Endothelial cell of umbilical vein (primary cell): Measurements from ENCODE around the gene TBC1D8B. TPM values are rescaled to one million over a fixed set of nuclear protein-coding genes. Genes with fewer than 3 reads are reported as not detected.

Experiments used
- BruUV-seq: library from RNA; stranded (reverse); fragments of 400-500 nt; replicated peaks from 2 replicates; lab custom pipeline; 2021; lab: Mats Ljungman, UMichigan
- CTCF ChIA-PET: fragments of 300-600, 350-600 bp; sonication (Branson Sonifier 250); formaldehyde crosslinking; loops from one replicate; lab custom pipeline; 2021; ENCODE audit warnings: antibody characterized with exemption, inconsistent platforms; lab: Charles Lee
- POLR2A ChIA-PET: fragments of 300-600, 350-600 bp; sonication (Branson Sonifier 250); formaldehyde crosslinking; loops from one replicate; lab custom pipeline; 2021; ENCODE audit warnings: antibody characterized with exemption, inconsistent platforms; lab: Charles Lee
- DNase-seq: peaks from one replicate; pipeline ENCODE4 v3.0.0-alpha.2; 2011; ENCODE audit warnings: low read depth, low spot score
- FAIRE-seq: peaks from 2 replicates; lab custom pipeline; 2011; peaks lifted over from hg19 to GRCh38; lab: Jason Lieb, UNC
- H2AFZ ChIP-seq: 2 replicates; pipeline ENCODE4 v1.6.0; 2012; ENCODE audit warnings: low read depth, low read length, control low read depth, inconsistent platforms
- H3K27ac ChIP-seq: 2 replicates; pipeline ENCODE4 v1.5.1; 2011; ENCODE audit warnings: low read depth, mild to moderate bottlenecking, control low read depth, low read length, moderate library complexity; ENCODE audit not compliant: insufficient read depth
- H3K27me3 ChIP-seq, 2 experiments: 2 replicates each; pipeline versions ENCODE4 v1.6.0 to v1.6.1; 2011; ENCODE audit warnings: low read length in 2 of 2, mixed read lengths in 1 of 2; ENCODE audit not compliant: control insufficient read depth in 2 of 2, insufficient read depth in 2 of 2
- H3K36me3 ChIP-seq, 2 experiments: 2 replicates in 1 of 2; 3 replicates in 1 of 2; pipeline ENCODE4 v1.5.1; 2011; ENCODE audit warnings: low read length in 2 of 2, mild to moderate bottlenecking in 1 of 2, moderate library complexity in 1 of 2; ENCODE audit not compliant: control insufficient read depth in 2 of 2, insufficient read depth in 2 of 2; ENCODE audit errors: extremely low read depth in 1 of 2
- H3K4me1 ChIP-seq: 3 replicates; pipeline ENCODE4 v1.5.1; 2011; ENCODE audit warnings: mild to moderate bottlenecking, low read length; ENCODE audit not compliant: control insufficient read depth, insufficient read depth; ENCODE audit errors: extremely low read depth
- H3K4me2 ChIP-seq: 2 replicates; pipeline ENCODE4 v1.6.1; 2011; ENCODE audit warnings: low read length, control low read depth, mixed read lengths; ENCODE audit not compliant: insufficient read depth
- H3K4me3 ChIP-seq, 3 experiments: fragments of 200-600 bp in 1 of 3; sonication (generic), shearing (Covaris generic) in 1 of 3; replicated peaks in 1 of 3; 2 replicates each; pipeline ENCODE4 v1.5.1; 2011 to 2016; ENCODE audit warnings: control low read depth in 3 of 3, low read length in 3 of 3, mild to moderate bottlenecking in 2 of 3, inconsistent platforms in 1 of 3, low read depth in 1 of 3, moderate library complexity in 1 of 3; ENCODE audit not compliant: insufficient read depth in 1 of 3
- H3K79me2 ChIP-seq: 2 replicates; pipeline ENCODE4 v1.6.0; 2012; ENCODE audit warnings: low read length, inconsistent platforms; ENCODE audit not compliant: control insufficient read depth, insufficient read depth
- H3K9ac ChIP-seq: replicated peaks from 2 replicates; pipeline ENCODE3; 2011; ENCODE audit warnings: low read length, control low read depth; ENCODE audit not compliant: insufficient read depth; ENCODE audit errors: extremely low read depth
- H3K9me1 ChIP-seq: replicated peaks from 3 replicates; pipeline ENCODE4 v1.6.0; 2011; ENCODE audit warnings: mild to moderate bottlenecking, low read length; ENCODE audit not compliant: control insufficient read depth, insufficient read depth; ENCODE audit errors: extremely low read depth
- H3K9me3 ChIP-seq: replicated peaks from 2 replicates; pipeline ENCODE4 v1.5.1; 2012; ENCODE audit warnings: low read length, inconsistent platforms; ENCODE audit not compliant: control insufficient read depth, insufficient read depth
- H4K20me1 ChIP-seq: replicated peaks from 2 replicates; pipeline ENCODE3; 2011; ENCODE audit warnings: mild to moderate bottlenecking, low read length; ENCODE audit not compliant: control insufficient read depth, insufficient read depth; ENCODE audit errors: extremely low read depth
- EZH2 ChIP-seq: IDR thresholded peaks from 2 replicates; pipeline ENCODE4 v1.6.1; 2012; ENCODE audit warnings: borderline replicate concordance, low read depth, mild to moderate bottlenecking, moderate library complexity, low read length, inconsistent platforms; ENCODE audit not compliant: severe bottlenecking
- FOS ChIP-seq: IDR thresholded peaks from 2 replicates; pipeline ENCODE4 v1.6.1; 2011; ENCODE audit warnings: mild to moderate bottlenecking, low read length, moderate library complexity, borderline replicate concordance; ENCODE audit not compliant: insufficient read depth
- GATA2 ChIP-seq: IDR thresholded peaks from 2 replicates; pipeline ENCODE4 v1.7.0; 2011; ENCODE audit warnings: low read depth, mild to moderate bottlenecking, moderate library complexity, mixed read lengths, low read length; ENCODE audit not compliant: insufficient read length, insufficient read depth
- JUN ChIP-seq: IDR thresholded peaks from 2 replicates; pipeline ENCODE4 v1.6.1; 2011; ENCODE audit warnings: borderline replicate concordance, low read depth; ENCODE audit not compliant: insufficient read length, insufficient read depth
- MYC ChIP-seq: IDR thresholded peaks from one replicate; pipeline ENCODE4 v1.6.1; 2011; ENCODE audit warnings: mild to moderate bottlenecking, low read depth, low read length
- POLR2AphosphoS5 ChIP-seq: IDR thresholded peaks from 2 replicates; pipeline ENCODE4 v1.6.1; 2012; ENCODE audit warnings: low read depth, mild to moderate bottlenecking, control low read depth, low read length, moderate library complexity; ENCODE audit not compliant: insufficient read depth
- dilution Hi-C: fragments of 300-500 bp; cut with MboI; formaldehyde crosslinking; loops from one replicate; pipeline ENCODE4 v1.15.0; 2019; ENCODE audit warnings: low sequenced_read_pairs; ENCODE audit not compliant: extremely low pct_ligation_motif_present
- intact Hi-C: fragments of 100-400 bp; cut with micrococcal nuclease; formaldehyde crosslinking; loops from one replicate; pipeline ENCODE4 v1.10.0; 2022
- polyA plus RNA-seq, 4 experiments: library from polyadenylated mRNA; depleted of rRNA in 3 of 4; stranded (reverse) in 3 of 4; unstranded in 1 of 4; fragments of >200 nt; gene quantifications; 2 replicates each; pipeline versions ENCODE4 v1.2.1 to v1.2.3, GENCODE V29; 2011 to 2012; ENCODE audit warnings: missing spikeins in 1 of 4
- total RNA-seq: library from RNA; stranded (reverse); gene quantifications from 2 replicates; pipeline ENCODE4 v1.2.3, GENCODE V29; 2021
- TF ChIP-seq, protein P1 (sequence below), 2 donors: IDR thresholded peaks; 1 replicate in 1 of 2; 2 replicates in 1 of 2; pipeline ENCODE4 v1.5.1; 2011; ENCODE audit warnings: low read length in 2 of 2, mild to moderate bottlenecking in 2 of 2, moderate library complexity in 2 of 2, control low read depth in 1 of 2, inconsistent platforms in 1 of 2, low read depth in 1 of 2; ENCODE audit not compliant: insufficient read depth in 1 of 2; ENCODE audit errors: extremely low read depth in 1 of 2
- TF ChIP-seq, protein P2 (sequence below): IDR thresholded peaks from 2 replicates; pipeline ENCODE4 v1.6.1; 2011; ENCODE audit not compliant: insufficient read depth, insufficient read length

Gene TBC1D8B
- total and polyA plus RNA-seq, 2 donors (not counting 3 experiments of a cell fraction or from before 2014, with no cell fraction given): 1.4 to 3.9 TPM

- dilution Hi-C loops: no loop called here
- BruUV-seq: no TSS peak
These were observed 117.5 kb downstream of the TBC1D8B start, which contains the start of gene CLDN2 for GRCh38 chrX:106919932-106920452. TSS of gene CLDN2 (plus strand) at chrX:106920402. CDS start at chrX:106928229, 7,827 bp downstream.

GRCh38 chrX:106921637-106922036 lies 119.2 kb downstream of the TBC1D8B start:
- Histone ChIP-seq H2AFZ (no peak overlapping the region), H3K27ac (no peak overlapping the region), H3K27me3 (peaks cover 3 to 17% of the 10 kb centered on the region in 2 experiments), H3K36me3 (no peaks in the 10 kb centered on the region), H3K9me1 (no peaks in the 10 kb centered on the region), H4K20me1 (no peaks in the 10 kb centered on the region), H3K4me2 (no peak overlapping the region), H3K9ac (no peak overlapping the region), H3K79me2 (no peaks in the 10 kb centered on the region), H3K9me3 (no peaks in the 10 kb centered on the region), H3K4me1 (peaks cover 17% of the 10 kb centered on the region), H3K4me3 (no peak overlapping the region)
- CTCF ChIA-PET: interaction anchor here (0.9 to 1.9 kb wide), 2 partner anchors 17 to 23 kb away, joined by 3 to 5 read pairs; no protein-coding TSS in a partner anchor
- TF ChIP-seq FOS: no peak
- TF ChIP-seq JUN: no peak
- no peak for TF ChIP-seq EZH2
- TF ChIP-seq, protein P1, sequence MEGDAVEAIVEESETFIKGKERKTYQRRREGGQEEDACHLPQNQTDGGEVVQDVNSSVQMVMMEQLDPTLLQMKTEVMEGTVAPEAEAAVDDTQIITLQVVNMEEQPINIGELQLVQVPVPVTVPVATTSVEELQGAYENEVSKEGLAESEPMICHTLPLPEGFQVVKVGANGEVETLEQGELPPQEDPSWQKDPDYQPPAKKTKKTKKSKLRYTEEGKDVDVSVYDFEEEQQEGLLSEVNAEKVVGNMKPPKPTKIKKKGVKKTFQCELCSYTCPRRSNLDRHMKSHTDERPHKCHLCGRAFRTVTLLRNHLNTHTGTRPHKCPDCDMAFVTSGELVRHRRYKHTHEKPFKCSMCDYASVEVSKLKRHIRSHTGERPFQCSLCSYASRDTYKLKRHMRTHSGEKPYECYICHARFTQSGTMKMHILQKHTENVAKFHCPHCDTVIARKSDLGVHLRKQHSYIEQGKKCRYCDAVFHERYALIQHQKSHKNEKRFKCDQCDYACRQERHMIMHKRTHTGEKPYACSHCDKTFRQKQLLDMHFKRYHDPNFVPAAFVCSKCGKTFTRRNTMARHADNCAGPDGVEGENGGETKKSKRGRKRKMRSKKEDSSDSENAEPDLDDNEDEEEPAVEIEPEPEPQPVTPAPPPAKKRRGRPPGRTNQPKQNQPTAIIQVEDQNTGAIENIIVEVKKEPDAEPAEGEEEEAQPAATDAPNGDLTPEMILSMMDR (IDR thresholded peaks at IDR 0.05; ENCODE audit: extremely low read depth in 1 of 2, insufficient read depth in 1 of 2, low read depth in 1 of 2, low read length in 2 of 2): no peak
- TF ChIP-seq POLR2AphosphoS5: no peak
- TF ChIP-seq MYC: no peak
- TF ChIP-seq, protein P2, sequence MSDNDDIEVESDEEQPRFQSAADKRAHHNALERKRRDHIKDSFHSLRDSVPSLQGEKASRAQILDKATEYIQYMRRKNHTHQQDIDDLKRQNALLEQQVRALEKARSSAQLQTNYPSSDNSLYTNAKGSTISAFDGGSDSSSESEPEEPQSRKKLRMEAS: no peak
- TF ChIP-seq GATA2: no peak
- no TSS peak for BruUV-seq
- no peak for DNase-seq
- intact Hi-C loops: no loop called here
- no peak for FAIRE-seq
- POLR2A ChIA-PET: no interaction called here
- dilution Hi-C loops: no loop called here

More at GRCh38 chrX:106919932-106920452, 117.5 kb downstream of the TBC1D8B start, which contains the start of gene CLDN2:
- H4K20me1 ChIP-seq: no peaks in the 10 kb centered on the region
- no peaks in the 10 kb centered on the region for H3K9me3 ChIP-seq
- H3K9ac ChIP-seq: no peak within 1 kb of the TSS
- no peaks in the 10 kb centered on the region for H3K9me1 ChIP-seq
- H3K27ac ChIP-seq: no peak within 1 kb of the TSS
- no peak within 1 kb of the TSS for H3K4me3 ChIP-seq
- no peak within 1 kb of the TSS for H2AFZ ChIP-seq
- no peaks in the 10 kb centered on the region for H3K36me3 ChIP-seq
- H3K4me2 ChIP-seq: no peak within 1 kb of the TSS
- peaks cover 3 to 17% of the 10 kb centered on the region in 2 experiments for H3K27me3 ChIP-seq
- intact Hi-C loops: no loop called here
- peaks cover 17% of the 10 kb centered on the region for H3K4me1 ChIP-seq
- no peaks in the 10 kb centered on the region for H3K79me2 ChIP-seq
- TF ChIP-seq, protein P2: no peak
- TF ChIP-seq MYC (no peak), JUN (no peak), GATA2 (no peak)
- POLR2A ChIA-PET: no interaction called here
- DNase-seq (no peak), FAIRE-seq (no peak)
- CTCF ChIA-PET: no interaction called here
